Activated T-cell treated with anti-CD3 and anti-CD28 coated beads, Interleukin-2, amount 50 U/mL, for 4 hours (primary cell): ENCODE results near the gene INKA2. TPM values are rescaled to one million over a fixed set of nuclear protein-coding genes. Genes with fewer than 3 reads are reported as not detected.

Experiments used
- ATAC-seq, 2 donors: fragments of 200-7000 bp; cut with Tn5 transposase; one replicate each; pipeline ENCODE4 v1.10.0; 2021
- DNase-seq: peaks from one replicate; pipeline ENCODE4 v3.0.0-alpha.2; 2020
- H3K27me3 Mint-ChIP-seq: one replicate; pipeline ENCODE4 v1.8.0; 2021; ENCODE audit warnings: low read depth, mixed read lengths
- H3K36me3 Mint-ChIP-seq: one replicate; pipeline ENCODE4 v1.8.0; 2022; ENCODE audit warnings: mixed read lengths; ENCODE audit not compliant: insufficient read depth
- H3K4me1 Mint-ChIP-seq: one replicate; pipeline ENCODE4 v1.8.0; 2021; ENCODE audit warnings: low read depth, mixed read lengths
- H3K4me3 Mint-ChIP-seq: one replicate; pipeline ENCODE4 v1.8.0; 2021; ENCODE audit warnings: mild to moderate bottlenecking, moderate library complexity, mixed read lengths
- H3K9me3 Mint-ChIP-seq: one replicate; pipeline ENCODE4 v1.8.0; 2021; ENCODE audit warnings: mixed read lengths
- total RNA-seq, 3 donors: library from RNA; stranded (reverse); gene quantifications; one replicate each; pipeline ENCODE4 v1.2.1, GENCODE V29; 2021

The INKA2 gene
- total RNA-seq, 3 donors from 2014 or later, result 0.25 to 0.82 (median 0.76) TPM

DNA sequence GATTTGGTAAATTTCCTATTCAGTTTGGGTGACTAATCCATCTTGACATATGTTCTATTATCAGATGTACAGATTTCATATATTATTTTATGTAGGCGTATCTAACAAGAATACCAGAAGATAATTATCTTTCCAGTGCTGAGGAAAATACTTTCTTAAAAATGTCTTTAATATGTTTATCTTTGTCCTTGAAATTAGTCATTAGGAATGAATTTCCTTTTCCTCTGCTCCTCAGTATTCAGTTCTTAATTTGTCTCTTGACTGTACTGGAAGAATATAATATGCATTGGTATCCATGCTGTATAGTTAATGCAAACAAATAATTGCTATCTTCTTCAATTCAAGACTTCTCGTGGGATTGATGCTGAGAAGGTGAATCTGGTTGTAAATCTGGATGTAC lies 23.1 kb upstream of the INKA2 start:
- DNase-seq, result no peak
- no peak overlapping the region for H3K4me3 Mint-ChIP-seq
- peaks cover 19% of the 10 kb centered on the region for H3K4me1 Mint-ChIP-seq
- no peak for ATAC-seq
- H3K27me3 Mint-ChIP-seq, result no peaks in the 10 kb centered on the region
- H3K36me3 Mint-ChIP-seq, result peaks cover 52% of the 10 kb centered on the region
- H3K9me3 Mint-ChIP-seq, result no peaks in the 10 kb centered on the region

DNA sequence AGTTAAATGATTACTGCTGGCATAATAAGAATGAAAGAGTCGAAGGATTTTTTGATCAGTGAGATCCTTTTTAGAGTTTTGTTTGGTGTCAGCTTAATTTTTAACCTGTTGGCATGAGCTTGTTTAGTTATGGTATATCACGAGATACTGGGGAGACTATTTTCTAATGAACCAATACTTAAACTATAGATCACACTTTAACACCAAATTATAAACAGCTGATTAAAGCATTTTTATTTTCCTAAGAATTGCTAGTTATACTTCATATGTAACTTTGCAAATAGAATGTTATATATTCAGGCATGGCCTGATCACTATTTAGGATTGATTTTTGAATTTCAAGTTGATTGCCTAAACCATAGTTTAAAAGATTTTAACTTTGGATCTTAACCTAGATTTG lies 22.5 kb upstream of the INKA2 start:
- Mint-ChIP-seq H3K9me3 (no peaks in the 10 kb centered on the region), H3K36me3 (peaks cover 52% of the 10 kb centered on the region), H3K27me3 (no peaks in the 10 kb centered on the region), H3K4me1 (peaks cover 25% of the 10 kb centered on the region), H3K4me3 (no peak overlapping the region)
- ATAC-seq (no peak), DNase-seq (no peak)

DNA sequence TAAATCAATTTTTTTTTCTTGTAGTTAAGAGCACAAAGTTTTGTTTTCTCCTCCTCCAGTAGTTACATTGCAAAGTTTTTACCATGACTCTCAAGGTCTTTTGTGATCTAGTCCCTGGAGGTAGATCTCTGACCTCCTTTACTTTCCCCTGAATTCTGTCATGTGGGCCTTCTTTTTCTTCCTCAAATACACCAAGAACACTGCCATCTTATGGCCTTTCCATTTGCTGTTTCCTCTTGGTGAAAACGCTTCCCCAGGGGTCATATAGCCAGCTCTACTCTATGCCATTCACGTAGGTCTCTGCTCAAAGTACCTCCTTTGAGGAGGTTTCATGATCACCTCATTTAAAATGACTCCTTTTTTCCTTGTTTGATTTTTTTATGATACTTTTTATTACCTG lies 19.2 kb upstream of the INKA2 start:
- Mint-ChIP-seq H3K9me3 (no peaks in the 10 kb centered on the region), H3K36me3 (peaks cover 35% of the 10 kb centered on the region), H3K4me3 (peak overlapping the region; percentile 45), H3K27me3 (no peaks in the 10 kb centered on the region), H3K4me1 (peaks cover 43% of the 10 kb centered on the region)
- DNase-seq (no peak), ATAC-seq (no peak)

DNA sequence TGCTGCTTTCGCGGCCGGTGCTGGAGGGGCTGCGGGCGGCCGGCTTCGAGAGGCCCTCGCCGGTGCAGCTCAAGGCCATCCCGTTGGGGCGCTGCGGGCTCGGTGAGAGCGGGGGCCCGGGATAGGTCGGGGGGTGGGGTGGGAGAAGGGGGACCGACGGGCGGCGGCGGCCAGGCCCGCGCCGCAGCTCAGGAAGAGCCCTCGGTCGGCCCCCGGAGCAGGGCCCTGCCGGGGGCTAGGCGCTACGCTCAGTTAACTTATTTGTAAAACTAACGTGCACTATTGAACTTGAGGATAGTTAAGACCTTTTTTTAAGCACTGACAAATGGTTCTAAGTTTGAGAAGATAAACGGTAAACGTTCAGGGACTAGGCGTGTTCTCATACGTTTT lies 16.9 kb upstream of the INKA2 start:
- H3K36me3 Mint-ChIP-seq, result peaks cover 20% of the 10 kb centered on the region
- peak overlapping the region; percentile 93 for H3K4me3 Mint-ChIP-seq
- ATAC-seq, result peak; percentile 25 to 34
- DNase-seq, result no peak
- no peaks in the 10 kb centered on the region for H3K27me3 Mint-ChIP-seq
- peaks cover 43% of the 10 kb centered on the region for H3K4me1 Mint-ChIP-seq
- H3K9me3 Mint-ChIP-seq, result no peaks in the 10 kb centered on the region

DNA sequence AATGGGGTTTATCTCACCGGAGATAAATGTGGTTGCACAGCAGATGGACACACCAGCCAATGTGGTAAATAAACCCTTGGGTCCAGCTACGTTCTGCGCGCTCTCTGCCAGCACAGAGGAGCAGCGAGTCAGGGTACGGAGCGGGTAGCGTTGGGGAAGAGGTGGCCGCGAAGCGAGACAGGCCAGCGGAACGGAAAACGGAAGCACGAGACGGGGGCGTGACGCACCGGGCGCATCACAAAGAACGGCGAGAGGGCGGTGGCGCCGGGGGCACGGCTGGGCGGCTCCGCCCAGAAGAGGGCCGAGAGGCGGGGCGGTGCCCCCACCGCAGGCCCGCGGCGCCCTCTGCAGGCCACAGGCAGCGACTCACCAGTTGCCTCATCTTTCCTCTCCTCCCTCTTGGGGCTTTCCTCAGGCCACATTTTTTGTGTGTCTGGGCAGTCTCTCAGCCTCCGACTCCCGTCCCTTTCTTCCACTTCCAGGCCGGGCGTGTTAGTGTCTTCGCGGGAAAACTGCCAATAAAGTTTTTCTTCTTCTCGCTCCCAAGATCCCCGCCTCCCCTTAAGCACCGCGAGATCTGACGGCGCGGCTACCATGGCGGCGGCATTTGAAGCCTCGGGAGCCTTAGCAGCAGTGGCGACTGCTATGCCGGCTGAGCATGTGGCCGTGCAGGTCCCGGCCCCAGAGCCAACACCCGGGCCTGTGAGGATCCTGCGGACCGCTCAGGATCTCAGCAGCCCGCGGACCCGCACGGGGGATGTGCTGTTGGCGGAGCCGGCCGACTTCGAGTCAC lies 16.3 kb upstream of the INKA2 start, which contains the start of gene DDX20:
TSS of gene DDX20 (plus strand) at position 571 of the 793 bp plus-strand sequence. CDS start at position 595, 24 bp downstream.
- Mint-ChIP-seq H3K9me3 (no peaks in the 10 kb centered on the region), H3K27me3 (no peaks in the 10 kb centered on the region), H3K4me1 (peaks cover 39% of the 10 kb centered on the region), H3K4me3 (peak within 1 kb of the TSS; percentile 93), H3K36me3 (peaks cover 15% of the 10 kb centered on the region)
- peak; percentile 90 for DNase-seq
- peak; percentile 89 to 91 for ATAC-seq

DNA sequence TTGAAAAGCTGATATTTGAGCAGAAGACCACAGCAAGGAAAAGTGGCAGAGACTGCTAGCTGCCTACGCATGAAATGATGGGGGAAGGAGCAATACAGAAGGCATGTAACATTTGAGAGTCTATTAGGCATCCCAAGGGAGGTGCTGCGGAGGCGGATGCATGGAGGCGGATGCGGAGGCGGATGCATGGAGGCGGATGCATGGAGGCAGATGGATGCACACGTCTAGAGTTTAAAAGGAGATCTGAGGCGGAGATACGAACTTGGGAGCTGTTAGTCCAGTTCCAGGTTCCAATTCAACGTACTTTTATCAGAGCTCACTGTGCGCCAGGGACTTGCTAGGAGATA lies 15.8 kb upstream of the INKA2 start:
- H3K4me3 Mint-ChIP-seq, result peak overlapping the region; percentile 93
- DNase-seq (peak; percentile 13), ATAC-seq (peak in 1 of 2 donors; percentile 5)
- H3K27me3 Mint-ChIP-seq, result no peaks in the 10 kb centered on the region
- peaks cover 11% of the 10 kb centered on the region for H3K36me3 Mint-ChIP-seq
- H3K4me1 Mint-ChIP-seq, result peaks cover 36% of the 10 kb centered on the region
- no peaks in the 10 kb centered on the region for H3K9me3 Mint-ChIP-seq

DNA sequence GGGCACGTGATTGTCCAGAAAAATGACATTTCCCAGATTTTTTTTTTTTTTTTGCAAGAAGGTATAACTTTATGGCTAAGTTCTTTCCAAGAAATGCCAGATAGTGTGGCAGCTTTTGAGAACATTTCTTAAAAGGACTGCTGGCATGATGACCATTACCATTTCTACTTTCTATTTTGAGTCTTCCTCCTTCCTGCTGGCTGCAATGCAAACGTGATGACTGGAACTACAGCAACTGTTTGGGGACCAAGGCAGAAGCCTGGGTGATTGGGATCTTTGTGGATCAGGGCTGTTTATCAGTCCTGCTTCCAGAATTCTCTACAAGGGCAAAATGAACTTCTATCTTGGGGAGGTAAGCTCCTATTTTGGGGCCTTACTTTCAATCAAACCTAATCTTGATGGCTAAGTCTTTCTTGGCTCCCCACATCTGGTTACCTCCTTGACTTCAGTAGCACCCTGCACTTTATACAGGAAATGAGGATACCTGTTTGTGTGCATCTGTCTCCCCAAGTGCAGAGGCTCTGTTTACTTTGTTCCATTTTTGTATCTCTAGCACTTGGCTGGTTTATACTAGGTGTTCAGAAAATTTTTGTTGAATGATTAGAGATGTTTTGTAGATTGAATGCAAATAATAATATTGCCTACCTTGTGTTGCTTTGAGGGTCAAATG lies 12.8 kb upstream of the INKA2 start:
- H3K4me1 Mint-ChIP-seq, result peaks cover 22% of the 10 kb centered on the region
- H3K4me3 Mint-ChIP-seq, result no peak overlapping the region
- DNase-seq (no peak), ATAC-seq (no peak)
- H3K9me3 Mint-ChIP-seq, result no peaks in the 10 kb centered on the region
- H3K27me3 Mint-ChIP-seq, result no peaks in the 10 kb centered on the region
- no peaks in the 10 kb centered on the region for H3K36me3 Mint-ChIP-seq

DNA sequence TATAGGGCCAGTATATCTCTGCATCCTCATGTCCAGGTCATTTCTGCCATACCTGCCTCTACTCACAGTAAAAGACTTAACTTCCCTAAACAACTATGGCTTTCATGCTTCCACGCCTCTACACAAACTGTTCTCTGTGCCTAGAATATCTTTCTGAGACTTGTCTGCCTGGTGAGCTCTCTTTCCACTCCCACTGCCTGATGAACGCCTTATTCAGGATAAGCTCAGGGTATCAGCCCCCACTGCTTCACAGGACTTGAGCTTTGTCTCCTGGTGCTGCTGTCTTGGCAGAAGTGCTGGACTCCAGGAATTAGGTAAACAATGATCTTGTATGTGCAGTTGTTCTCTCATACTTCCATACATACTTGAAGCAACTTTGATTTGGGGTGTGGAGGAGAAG lies 11.7 kb upstream of the INKA2 start:
- peaks cover 15% of the 10 kb centered on the region for H3K4me1 Mint-ChIP-seq
- H3K36me3 Mint-ChIP-seq, result no peaks in the 10 kb centered on the region
- H3K4me3 Mint-ChIP-seq, result no peak overlapping the region
- H3K9me3 Mint-ChIP-seq, result no peaks in the 10 kb centered on the region
- no peak for ATAC-seq
- DNase-seq, result no peak
- no peaks in the 10 kb centered on the region for H3K27me3 Mint-ChIP-seq

DNA sequence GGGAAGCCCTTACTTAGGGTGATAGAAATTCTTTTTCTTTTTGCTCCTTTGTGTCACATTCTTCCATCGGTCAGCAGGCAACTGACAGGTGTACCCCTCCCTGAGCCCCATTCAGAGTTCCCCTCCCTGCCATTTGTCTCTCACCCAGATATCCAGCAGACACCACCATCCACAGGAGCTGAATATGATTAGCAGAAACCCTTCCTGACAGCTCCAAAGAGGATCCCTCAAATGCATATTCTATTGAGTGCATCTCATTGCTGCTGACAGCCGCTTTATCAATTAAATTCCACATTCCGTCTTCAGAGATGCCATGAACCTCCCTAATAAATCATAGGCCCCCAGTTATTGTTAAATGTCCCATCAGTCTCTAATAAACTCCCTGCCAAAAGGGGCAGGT lies 10.4 kb upstream of the INKA2 start:
- no peak for ATAC-seq
- DNase-seq, result no peak
- no peaks in the 10 kb centered on the region for H3K27me3 Mint-ChIP-seq
- H3K9me3 Mint-ChIP-seq, result no peaks in the 10 kb centered on the region
- H3K4me1 Mint-ChIP-seq, result peaks cover 8% of the 10 kb centered on the region
- H3K4me3 Mint-ChIP-seq, result no peak overlapping the region
- H3K36me3 Mint-ChIP-seq, result no peaks in the 10 kb centered on the region

DNA sequence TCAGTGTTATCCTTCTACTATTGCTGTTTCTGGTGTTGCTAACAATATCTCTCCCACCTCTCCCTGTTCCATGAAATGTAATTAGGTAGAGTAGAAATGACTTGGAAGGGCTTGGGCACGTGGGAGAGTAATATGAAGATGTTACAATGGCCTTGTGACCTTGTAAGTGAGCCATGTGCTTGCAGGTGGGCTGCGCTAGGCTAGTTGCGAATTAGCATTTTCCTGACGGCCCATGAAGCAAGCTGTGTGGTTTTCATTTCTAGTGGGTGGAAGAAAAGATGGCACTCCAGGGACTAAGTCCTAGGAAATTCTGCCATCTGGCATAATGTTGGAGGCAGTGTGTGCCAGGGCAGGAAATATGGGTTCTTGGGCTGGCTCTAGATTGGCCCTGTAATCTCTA lies 8.8 kb upstream of the INKA2 start:
- H3K4me3 Mint-ChIP-seq, result no peak overlapping the region
- H3K9me3 Mint-ChIP-seq, result no peaks in the 10 kb centered on the region
- peaks cover 2% of the 10 kb centered on the region for H3K27me3 Mint-ChIP-seq
- no peaks in the 10 kb centered on the region for H3K36me3 Mint-ChIP-seq
- DNase-seq (no peak), ATAC-seq (no peak)
- H3K4me1 Mint-ChIP-seq, result no peaks in the 10 kb centered on the region

DNA sequence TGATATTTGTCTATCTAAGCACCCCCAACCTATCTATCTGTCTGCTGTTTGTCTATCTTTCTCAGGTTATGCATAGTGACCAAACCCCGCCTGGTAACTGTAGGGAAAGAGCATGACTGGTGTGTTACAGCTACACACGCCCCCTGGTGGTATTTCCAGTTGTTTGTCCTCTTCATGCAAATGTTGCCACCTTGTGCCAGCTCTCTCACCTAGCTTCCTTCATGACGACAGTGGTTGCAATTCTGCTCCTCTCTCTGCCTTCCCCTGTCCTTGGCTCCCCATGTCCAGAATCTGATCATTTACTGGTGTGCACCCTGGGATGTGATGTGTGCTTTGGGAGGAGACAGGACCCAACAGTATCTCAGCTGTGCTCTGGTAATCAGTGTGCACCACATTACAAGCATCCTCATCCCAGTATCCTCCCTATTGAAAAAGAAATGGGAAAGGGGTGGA lies 8.1 kb upstream of the INKA2 start:
- no peaks in the 10 kb centered on the region for H3K4me1 Mint-ChIP-seq
- DNase-seq (peak; percentile 57), ATAC-seq (peak; percentile 86 to 89)
- H3K36me3 Mint-ChIP-seq, result no peaks in the 10 kb centered on the region
- no peaks in the 10 kb centered on the region for H3K9me3 Mint-ChIP-seq
- no peak overlapping the region for H3K4me3 Mint-ChIP-seq
- peaks cover 4% of the 10 kb centered on the region for H3K27me3 Mint-ChIP-seq

DNA sequence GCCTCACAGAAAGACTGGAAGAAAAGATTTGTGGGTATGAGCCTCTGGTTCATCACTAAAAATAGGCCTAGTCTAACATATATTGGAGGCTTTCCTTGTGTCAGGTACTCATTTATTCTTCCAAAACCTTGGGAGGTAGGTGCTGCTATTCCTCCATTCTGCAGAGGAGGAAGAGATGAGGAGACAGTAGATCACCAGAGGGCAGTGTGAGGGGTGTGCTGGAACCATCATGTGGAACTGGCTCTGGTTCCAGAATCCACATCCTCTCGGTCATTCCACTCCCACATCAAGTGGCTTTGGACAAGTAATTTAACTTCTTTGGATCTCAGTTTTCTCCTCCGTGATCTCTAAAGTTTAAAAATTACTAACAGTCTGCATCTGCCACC lies 7.4 kb upstream of the INKA2 start:
- H3K9me3 Mint-ChIP-seq, result no peaks in the 10 kb centered on the region
- H3K27me3 Mint-ChIP-seq, result peaks cover 9% of the 10 kb centered on the region
- H3K36me3 Mint-ChIP-seq, result no peaks in the 10 kb centered on the region
- H3K4me3 Mint-ChIP-seq, result no peak overlapping the region
- ATAC-seq (no peak), DNase-seq (no peak)
- H3K4me1 Mint-ChIP-seq, result no peaks in the 10 kb centered on the region

DNA sequence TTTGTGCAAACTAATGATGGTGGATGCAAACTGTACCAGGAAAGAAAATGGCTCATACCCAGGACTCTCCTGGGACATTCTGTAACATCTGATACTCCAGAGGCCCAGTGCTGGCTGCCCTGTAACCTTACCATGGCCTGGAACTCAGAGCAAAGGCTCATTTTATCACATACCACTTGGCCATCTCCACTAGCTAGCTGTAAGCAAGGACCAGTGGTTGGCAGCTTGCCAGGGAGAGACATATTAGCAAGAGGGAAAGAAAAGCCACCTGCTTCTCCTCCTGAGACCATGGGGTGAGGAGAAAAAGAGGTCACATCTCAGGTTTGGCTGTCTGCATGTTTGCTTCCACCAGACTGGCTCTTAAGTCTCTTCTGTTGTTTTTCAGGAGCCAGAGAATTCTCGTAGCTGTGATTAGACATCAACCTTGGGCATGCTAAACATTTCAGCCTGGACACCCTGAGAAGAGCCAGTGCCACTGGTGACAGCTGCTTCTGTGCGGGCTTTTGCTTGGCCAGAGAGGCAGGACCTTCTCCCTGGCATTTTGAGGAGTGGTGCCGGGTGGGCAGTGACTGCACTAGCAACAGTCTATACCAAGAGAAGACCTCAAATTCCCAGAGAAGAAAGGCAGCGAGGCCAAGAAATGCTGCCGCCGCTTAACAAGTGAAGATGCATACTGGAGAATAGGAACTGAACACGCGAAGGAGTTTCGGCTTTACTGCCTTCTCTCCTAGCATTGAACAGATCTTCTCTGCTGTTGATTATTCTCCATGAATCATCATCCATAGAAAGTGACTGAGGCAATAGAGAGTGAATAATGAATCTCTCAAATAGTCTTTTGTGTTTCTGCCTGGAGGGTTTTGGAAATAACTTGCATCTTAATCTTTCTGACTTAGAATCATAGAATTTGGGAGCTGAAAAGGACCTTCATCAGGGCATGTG lies 6.7 kb upstream of the INKA2 start:
- Mint-ChIP-seq H3K27me3 (peaks cover 15% of the 10 kb centered on the region), H3K4me1 (peaks cover under 1% of the 10 kb centered on the region), H3K4me3 (no peak overlapping the region), H3K36me3 (no peaks in the 10 kb centered on the region), H3K9me3 (no peaks in the 10 kb centered on the region)
- ATAC-seq (no peak), DNase-seq (no peak)

DNA sequence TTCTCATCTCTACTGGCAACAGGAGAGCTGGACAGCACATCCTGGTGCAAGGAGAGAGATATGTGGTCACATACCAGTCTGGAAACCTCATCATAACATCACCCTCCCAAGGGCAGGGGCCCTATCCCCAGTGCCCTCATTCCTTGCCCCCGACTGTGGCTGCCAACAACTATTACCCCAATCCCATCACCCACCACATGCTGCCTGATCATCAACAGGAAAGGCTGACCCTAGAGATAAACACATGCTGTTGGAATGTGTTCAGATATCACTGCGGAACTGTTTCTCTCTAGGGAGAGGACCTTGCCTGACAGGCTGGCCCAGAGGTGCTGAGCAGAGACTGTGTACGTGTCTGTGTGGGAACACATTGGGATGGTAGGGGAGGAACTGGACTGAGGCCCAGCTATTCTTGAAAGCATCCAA lies 4.5 kb upstream of the INKA2 start:
- ATAC-seq (no peak), DNase-seq (no peak)
- Mint-ChIP-seq H3K4me1 (peaks cover 7% of the 10 kb centered on the region), H3K27me3 (peaks cover 26% of the 10 kb centered on the region), H3K36me3 (no peaks in the 10 kb centered on the region), H3K9me3 (no peaks in the 10 kb centered on the region), H3K4me3 (no peak overlapping the region)
